PC-3 (cell line): ENCODE data around the gene NELFA.

Experiments used
- CTCF ChIP-seq: fragments of 300-600 bp; sonication (generic); conservative IDR thresholded peaks from 2 replicates; pipeline ENCODE4 v1.5.1; 2017; ENCODE audit warnings: antibody characterized with exemption, low read depth, mild to moderate bottlenecking, low read length
- EZH2 ChIP-seq: fragments of 300-600 bp; sonication (generic); IDR thresholded peaks from one replicate; pipeline ENCODE4 v1.6.1; 2017; ENCODE audit warnings: antibody characterized with exemption, mild to moderate bottlenecking, low read length; ENCODE audit not compliant: unreplicated experiment
- EZH2phosphoT487 ChIP-seq: fragments of 300-600 bp; sonication (generic); IDR thresholded peaks from 2 replicates; pipeline ENCODE4 v1.6.1; 2018; ENCODE audit warnings: mild to moderate bottlenecking, antibody characterized with exemption, low read length, borderline replicate concordance

GRCh38 chr4:2025817-2026216 is 17.0 kb upstream of the NELFA start:
- TF ChIP-seq CTCF: no peak
- TF ChIP-seq EZH2: no peak
- no peak for TF ChIP-seq EZH2phosphoT487
